HG03442 (cell line): ENCODE results near the gene TBRG1.
"Not testable (repeated sequence)": the region's sequence is repeated elsewhere in the genome, so short reads cannot be mapped to it uniquely, and the experiment has no call there.

Experiments
- ATAC-seq: cut with Tn5 transposase; IDR thresholded peaks from one replicate; pipeline ENCODE4 v1.9.1; 2021; ENCODE audit warnings: mild to moderate bottlenecking, moderate library complexity; ENCODE audit not compliant: unreplicated experiment

TBRG1 gene, protein sequence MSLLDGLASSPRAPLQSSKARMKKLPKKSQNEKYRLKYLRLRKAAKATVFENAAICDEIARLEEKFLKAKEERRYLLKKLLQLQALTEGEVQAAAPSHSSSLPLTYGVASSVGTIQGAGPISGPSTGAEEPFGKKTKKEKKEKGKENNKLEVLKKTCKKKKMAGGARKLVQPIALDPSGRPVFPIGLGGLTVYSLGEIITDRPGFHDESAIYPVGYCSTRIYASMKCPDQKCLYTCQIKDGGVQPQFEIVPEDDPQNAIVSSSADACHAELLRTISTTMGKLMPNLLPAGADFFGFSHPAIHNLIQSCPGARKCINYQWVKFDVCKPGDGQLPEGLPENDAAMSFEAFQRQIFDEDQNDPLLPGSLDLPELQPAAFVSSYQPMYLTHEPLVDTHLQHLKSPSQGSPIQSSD

DNA sequence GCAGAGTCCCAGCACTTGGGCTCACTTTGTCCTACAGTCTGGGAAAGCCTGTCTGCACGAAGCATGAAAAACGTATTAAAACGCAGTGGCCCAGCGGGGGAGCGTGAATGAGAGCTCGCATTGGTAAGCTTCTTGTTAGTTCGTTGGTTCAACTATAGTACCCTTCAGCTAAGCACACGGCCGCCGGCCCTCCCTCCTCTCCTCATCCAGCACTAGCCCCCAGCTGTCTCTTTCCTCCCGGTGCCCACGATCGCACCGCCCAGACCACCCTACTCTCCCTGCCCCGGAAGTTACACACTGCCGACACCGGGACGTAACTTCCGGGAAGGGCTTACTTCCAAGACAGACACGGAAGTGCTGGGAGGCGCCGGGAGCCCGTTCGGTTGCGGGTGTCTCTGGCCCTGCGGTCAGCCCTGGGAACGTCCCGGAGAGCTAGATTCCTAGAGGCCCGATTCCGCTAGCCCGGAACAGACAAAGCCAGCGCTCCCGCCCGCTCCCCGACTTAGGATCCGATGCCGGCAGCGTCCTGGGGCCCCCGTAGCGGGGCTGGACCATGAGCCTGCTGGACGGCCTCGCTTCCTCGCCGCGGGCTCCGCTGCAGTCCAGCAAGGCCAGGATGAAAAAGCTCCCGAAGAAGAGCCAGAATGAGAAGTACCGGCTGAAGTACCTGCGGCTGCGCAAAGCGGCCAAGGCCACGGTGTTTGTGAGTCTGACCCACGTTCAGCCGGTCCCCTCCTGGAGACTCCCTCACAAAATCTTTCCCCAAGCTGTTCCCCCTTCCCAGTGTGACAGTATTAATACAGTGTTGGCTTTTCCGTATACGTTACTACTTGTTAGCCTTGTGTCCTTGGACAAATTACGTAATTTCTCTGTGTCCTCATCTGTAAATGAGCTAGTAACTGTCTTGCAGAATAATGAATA, at the start of gene TBRG1:
Gene TBRG1 (plus strand): TSS at position 334 of the 921 bp plus-strand sequence. CDS start 220 bp downstream, at position 554.
- ATAC-seq, result peak; percentile 99

DNA sequence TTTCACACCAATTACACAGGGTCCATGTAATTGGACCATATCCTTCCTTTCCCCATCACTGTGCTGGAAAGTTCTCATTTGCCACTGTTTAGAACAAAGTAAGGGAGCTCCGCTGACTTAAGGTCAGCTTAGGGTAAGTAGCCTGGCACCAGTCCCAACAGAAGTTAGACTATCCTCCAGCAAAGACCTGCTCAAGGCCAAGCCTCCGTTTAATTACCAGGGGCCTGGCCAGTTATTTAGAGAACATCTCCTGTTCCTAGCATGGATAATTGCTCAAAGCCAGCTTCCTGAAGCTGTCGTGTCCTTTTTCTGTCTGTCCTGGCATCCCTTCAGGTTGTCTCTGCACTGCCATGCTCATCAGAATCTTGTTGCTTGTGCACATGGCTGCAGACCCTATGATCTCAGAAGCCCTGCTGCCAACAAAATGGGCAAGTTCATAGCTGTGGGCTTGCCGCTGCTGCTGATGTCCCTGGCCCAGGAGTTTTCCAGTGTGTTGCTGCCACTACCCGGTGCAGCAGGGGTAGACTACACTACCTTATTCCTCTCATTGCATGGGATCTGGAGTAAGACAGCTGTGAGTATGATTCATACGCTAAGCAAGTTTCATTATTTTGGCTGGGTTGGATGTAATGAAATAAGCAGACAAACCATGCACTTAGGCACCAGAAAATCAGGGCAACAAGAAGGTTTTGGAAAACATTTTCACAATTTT, 44.8 kb upstream of the TBRG1 start:
- ATAC-seq, result no peak

DNA sequence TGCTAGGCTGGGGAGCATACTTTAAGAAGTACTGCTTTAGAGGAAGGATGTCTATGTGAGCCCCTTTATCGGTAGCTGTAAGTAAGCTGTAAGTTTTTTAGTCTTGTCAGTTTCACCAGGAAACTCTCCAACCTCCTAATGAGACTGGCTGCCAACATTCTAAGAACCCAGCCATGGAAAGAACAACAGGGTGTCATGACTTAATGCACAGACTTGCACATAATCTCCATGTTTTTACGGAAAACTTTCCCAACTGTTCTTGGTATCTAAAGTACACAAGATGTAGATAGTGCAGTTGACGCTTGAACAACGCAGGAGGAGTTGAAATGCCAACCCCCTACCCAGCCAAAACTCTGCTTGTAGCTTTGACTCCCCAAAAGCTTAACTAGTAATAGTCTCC, 43.9 kb upstream of the TBRG1 start:
- no peak for ATAC-seq

DNA sequence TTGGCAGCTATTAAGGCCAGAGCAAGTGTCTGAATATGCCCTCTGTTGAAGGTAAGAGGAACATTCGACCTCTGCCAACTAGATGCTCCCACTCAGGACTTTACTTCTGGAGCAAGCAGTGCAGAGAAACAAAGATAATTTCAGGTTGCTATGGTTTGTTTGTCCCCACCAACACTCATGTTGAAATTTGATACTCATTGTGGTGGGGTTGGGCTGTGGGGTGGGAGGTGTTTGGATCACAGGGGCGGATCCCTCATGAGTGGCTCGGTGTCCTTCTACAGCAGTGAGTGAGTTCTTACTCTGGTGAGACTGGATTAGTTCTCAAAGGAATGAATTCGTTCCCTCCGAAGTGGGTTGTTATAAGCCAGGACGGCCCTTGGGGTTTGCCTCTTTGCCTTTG, 40.8 kb upstream of the TBRG1 start:
- ATAC-seq, result no peak

DNA sequence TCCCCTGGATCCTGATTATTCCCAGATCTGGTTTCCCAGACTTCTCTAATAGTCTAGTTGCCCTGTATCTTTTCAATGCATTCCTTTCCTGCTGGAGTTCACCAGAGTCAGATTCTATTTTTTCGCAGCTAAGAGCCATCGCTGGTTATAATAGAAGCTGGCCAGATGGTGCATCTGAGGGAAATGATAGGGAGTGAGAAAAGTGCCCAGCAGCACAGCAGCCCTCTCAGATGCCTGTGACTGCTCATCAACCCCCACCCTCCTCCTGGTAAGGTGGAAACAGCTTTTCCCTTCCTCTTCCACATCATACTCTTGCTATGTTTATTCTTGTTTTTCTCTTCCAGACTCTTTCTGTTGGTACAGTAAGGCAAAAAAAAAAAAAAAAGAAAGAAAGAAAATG, 40.1 kb upstream of the TBRG1 start:
- ATAC-seq, result no peak

DNA sequence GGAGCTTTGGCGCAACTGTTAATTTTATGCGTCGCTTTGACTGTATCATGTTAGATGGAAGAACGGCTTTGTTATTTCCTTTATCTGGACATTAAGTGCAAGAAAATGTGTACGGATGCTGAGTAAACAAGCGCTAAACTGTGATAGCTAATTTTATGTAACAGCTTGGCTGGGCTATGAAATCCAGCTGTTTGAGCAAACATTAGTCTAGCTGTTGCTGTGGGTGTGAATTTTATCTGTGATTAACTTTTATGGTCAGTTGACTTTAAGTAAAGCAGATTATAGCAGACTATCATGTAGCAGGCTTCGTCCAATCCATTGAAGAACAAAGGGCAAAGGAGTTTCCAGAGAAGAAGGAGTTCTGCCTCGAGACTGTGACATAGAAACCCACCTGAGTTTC, 38.9 kb upstream of the TBRG1 start:
- ATAC-seq, result no peak

DNA sequence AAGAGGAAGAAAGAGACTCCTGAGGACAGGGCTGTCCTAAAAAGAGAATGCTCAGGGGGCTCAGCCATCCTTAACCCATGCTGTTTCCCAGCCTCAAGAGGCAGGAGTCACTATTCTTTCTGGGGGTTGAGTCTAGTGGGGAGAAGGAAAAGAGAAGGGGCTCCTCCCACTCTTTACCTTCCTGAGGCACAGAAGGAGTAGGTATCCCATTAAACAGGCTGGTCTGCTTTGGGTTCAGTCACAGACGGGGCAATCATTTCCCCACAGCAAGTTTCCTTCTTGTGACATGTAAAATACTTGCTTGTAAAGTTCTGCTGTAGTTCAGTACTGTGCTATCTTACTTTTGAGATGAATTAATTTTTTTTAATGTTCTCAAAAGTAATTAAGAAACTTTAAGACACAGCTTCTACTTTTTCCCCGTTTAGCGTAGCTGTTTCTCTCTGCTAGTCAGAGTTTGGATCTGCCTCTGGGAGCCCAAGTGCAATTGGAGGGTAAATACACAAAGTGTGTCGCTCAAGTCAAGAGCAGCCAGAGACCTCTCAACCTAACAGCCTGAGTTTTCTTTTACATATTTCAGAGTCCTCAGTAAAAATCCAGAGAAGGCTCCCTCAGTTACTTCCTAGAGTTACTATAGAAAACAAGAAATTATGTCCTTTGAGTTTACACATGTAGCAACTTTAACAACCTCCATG, 37.8 kb upstream of the TBRG1 start:
- no peak for ATAC-seq

DNA sequence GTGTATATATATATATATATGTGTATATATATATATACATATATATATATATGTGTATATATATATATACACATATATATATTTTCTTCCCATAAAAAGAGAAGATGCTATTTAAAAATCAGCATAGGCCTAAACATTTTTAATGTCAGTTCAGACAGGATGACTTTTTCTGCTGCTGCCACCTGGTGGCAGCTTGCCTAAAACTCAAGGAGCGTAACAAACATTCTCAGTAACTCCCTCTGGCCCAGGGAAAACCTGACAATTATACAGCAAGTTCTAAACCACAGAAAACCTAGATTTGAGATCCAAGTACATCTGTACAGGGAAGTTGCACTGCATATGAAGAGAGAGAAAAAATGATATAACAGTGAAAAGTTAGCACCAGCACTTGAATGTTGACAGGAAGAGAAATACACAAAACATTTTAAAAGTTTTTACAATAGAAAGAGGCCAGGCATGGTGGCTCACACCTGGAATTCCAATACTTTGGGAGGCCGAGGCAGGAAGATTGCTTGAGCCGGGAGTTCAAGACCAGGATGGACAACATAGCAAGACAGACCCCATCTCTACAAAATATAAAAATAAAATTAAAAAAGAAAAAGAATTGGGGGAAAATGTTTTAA, 36.3 kb upstream of the TBRG1 start:
- no peak for ATAC-seq

DNA sequence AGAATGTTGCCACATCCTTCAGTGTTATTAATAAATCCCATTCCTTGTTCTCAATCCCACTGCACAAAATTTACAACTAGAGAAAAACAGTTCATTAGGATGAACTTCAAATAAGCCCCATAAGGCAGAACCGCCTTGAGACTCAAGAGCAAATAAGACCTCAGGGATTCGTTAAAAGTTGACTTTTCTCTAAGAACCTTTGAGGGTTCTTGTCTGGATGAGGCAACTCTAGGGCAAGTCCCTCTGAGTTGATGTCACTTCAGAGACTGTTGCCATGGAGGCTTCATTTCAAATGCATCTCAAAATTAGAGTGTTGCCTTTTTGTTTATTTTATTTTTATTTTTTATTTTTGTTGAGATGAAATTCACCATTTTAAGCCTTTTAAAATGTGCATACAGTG, 31.2 kb upstream of the TBRG1 start:
- ATAC-seq, result no peak

DNA sequence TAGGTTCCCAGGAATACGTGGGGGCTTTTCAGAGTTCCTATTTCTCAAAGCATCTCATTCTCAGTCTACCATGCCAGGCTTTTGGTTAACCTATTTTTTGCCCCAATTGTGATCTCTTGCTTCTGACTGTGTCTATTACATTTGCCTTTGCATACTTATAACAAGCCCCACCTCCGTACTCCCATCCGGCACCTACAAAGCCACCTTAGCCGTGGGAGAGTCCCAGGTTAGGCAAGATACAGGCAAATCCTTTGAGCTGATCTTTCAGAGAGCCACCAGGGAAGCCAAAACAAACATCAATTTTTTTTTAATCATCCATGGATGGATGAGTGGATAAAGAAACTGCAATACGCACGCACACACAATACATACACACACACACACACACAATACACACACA, 30.0 kb upstream of the TBRG1 start:
- no peak for ATAC-seq

DNA sequence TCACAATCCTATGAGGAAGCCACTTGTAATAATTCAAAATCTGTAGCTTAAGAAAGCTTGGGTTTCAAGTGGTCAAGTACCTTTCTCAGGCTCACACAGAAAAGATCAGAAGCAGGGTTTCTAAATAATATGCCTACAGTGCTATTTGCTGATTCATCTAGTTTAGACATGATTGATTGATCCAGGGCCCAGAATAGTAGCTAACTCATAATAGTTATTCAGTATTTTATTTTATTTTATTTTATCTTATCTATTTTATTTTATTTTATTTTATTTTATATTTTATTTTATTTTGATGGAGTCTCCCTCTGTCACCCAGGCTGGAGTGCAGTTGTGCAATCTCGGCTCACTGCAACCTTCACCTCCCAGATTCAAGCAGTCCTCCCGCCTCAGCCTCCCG, 27.4 kb upstream of the TBRG1 start:
- ATAC-seq, result no peak

DNA sequence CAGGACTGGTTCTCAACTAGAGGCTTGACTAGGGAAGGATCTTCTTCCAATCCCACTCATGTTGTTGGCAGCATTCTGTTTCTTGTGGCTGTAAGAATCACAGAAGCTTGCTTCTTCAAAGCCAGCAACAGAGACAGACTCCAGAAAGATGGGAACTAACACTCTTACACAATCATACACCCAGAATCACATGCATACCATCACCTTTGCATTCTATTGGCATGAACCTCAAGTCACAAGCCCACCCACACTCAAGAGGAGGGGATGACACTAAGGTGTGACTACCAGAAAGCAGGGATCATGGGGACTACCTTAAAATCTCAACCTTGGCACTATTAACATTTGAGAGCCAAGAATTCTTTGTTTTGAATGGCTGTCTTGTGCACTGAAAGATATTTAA, 25.0 kb upstream of the TBRG1 start:
- ATAC-seq, result no peak

DNA sequence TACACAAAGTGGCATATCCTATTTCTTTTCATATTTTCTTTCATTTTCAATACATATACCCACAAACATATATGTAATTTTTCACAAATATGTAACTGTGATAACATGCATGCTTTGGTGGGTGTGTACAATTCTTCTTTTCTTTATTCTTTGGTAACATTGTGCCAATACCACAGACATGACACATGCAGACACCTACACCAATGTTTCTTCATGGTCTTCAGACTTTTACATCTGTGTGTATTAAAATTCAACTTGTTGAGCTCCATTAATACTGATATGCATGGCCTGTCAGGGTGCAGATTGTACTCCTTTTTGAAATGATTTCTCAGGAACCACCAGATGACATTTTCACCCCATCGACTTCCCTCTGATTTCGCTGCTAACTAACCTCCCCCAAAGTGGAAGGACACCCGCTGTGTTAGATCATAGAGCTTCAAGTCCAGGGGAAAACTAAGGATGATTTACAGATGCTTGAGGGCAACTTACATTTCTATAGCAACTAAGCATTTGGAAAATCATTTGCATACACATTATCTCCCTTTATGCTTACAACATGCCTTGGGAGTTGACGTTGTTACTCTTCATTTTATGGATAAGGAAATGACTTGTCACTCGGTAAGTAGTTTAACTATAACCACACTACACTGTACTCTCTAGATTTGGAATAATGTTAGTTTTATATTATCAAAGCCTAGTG, 21.9 kb upstream of the TBRG1 start:
- ATAC-seq, result no peak

DNA sequence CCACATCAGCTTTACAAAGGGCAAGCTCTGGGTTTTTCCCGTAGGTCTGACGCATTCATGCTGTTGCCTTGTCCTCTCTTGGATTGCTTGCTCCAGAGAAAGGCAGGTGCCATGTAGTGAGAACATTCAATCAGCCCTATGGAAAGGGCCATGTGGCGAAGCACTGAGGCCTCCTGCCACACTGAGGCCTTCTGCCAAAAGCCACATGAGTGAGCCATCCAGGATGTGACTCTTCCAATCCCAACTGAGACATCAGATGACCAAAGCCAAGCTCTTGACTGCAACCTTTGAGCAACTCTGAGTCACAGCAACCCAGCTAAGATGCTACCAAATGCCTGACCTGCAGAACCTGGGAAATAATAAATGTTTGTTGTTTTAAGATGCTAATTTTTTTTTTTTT, 20.5 kb upstream of the TBRG1 start:
- no peak for ATAC-seq

DNA sequence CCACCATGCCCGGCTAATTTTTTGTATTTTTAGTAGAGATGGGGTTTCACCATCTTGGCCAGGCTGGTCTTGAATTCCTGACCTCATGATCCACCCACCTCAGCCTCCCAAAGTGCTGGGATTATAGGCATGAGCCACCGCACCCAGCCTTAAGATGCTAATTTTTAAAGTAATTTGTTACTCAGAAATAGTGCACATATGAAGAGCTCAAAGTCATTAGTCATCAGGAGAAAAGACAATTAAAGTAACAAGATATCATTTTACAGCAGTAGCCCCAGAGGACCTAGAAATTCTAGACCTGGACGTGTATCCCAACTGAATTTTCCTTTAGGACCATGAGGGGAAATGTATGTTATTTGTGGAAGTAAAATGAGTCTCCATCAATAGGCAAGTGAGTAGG, 19.9 kb upstream of the TBRG1 start:
- not testable (repeated sequence) for ATAC-seq

DNA sequence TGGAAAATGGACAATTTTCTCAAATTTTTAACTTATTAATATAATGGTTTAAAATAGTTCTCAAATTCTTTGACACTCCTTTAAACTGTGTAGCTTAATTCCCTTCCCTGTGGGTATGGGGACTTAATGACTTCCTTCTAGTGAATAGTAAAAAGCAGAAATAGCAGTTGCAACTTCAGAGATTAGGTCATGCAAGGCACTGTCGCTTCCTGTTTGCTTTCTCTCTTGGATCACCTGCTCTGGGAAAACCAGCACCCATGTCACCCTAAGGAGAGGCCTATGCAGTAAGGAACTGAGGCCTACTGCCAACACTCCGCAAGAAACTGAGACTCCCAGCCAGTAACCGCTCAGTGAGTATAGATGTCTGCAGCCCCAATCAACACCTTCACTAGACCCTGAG, 16.9 kb upstream of the TBRG1 start:
- no peak for ATAC-seq

DNA sequence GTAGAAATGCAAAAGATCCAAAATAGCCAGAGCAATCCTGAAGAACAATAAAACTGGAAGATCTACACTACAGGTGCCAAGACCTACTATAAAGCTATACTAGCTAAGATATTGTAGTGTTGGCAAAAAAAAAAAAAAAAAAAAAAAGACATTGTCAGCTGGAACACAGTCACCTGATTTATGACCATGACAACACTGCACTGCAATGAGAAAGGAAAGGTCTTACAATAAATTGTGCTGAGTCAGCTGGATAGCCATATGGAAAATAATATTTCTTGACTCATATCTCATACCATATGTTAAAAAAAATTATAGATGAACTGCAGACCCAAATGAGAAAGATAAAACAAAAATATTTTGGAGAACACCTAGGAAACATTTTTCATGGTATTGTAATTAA, 14.5 kb upstream of the TBRG1 start:
- no peak for ATAC-seq

DNA sequence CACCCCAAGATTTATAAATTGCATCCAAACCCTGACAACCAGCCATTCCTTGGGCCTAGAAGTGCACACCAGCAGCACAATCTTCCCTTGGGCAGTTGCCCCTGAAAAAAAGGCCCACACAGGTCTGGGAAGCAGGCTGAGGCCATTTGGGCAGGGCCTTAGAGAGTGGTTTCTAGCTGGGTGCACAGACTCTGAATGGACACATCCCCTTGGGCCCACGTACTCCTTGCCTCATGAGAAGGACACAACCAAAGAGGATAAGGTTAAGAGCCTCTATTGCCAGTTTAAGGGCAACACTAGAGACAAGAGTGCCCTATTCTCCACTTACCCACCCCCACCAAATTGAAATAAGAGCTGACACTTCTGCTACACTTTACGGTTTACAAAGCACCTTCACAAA, 12.4 kb upstream of the TBRG1 start:
- ATAC-seq, result no peak

DNA sequence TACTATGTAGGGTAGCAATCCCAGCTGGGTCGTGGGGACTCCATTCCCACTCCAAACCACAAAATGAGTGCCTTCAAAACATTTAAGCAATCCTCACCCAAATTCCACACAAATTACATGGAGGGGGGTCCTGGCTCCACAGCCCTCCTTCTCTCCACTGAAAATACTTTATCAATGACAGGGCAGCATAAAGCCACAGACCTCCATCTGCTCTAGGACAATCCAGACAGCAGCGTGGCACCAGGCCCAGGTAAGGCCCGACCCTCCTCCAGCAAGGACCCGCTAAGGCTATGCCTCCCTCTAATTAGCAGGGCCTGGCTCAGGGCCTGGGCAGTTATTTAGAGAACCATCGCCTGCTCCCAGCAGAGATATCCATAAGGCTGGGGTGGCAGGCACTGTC, 11.6 kb upstream of the TBRG1 start, which contains the start of gene PANX3:
Gene PANX3 (plus strand): TSS at position 365 of the 400 bp plus-strand sequence. CDS start 129 bp downstream, outside the sequence.
- no peak for ATAC-seq

DNA sequence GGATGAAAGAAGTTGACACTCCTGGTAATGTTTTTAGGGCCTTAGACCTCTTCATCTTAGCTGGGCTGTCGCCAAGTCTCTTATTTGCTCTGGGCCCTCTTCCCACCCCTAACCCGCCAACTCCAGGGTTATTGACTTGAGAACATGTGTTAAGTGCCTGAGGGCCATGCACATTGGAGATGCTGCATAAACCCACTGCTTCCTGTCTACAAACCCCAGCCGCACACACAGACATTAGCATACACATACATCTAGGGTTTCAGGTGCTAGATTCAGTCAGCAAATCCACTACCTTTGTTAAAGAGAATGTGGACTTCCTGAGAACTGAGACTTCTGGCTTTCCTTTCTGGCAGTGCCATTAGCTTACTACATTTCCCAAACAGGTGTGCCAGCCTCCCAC, 10.6 kb upstream of the TBRG1 start:
- ATAC-seq, result peak; percentile 61
